Stimulated activated CD4-positive, alpha-beta T cell treated with anti-CD3 and anti-CD28 coated beads, Interleukin-15, amount 100 ng/mL, for 48 hours (primary cell): ENCODE data around the gene CREBBP.

Source experiments
- DNase-seq, 2 donors: peaks; one replicate each; pipeline ENCODE4 v3.0.0-alpha.2; 2020; ENCODE audit warnings: low read depth in 2 of 2

CREBBP gene

GRCh38 chr16:3736116-3736515, 144.4 kb downstream of the CREBBP start:
- no peak for DNase-seq

DNA sequence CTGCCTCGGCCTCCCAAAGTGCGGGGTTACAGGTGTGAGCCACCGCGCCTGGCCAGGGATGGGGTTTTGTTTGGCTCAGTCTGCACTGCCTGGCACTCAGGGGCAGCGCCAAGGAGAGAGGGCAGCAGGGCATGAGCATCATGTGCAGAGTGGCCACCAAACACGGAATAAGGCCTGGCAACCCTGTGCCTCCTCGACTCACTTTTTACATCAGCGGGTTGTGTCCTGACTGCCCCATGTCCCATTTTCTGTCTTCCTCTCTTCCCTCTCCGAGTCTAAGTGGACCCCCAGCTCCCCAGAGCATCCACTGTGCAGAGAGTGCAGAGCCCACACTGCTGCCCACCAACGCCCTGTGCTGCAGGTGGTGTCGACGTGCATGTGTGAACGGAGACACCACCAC, 145.0 kb downstream of the CREBBP start:
- no peak for DNase-seq

DNA sequence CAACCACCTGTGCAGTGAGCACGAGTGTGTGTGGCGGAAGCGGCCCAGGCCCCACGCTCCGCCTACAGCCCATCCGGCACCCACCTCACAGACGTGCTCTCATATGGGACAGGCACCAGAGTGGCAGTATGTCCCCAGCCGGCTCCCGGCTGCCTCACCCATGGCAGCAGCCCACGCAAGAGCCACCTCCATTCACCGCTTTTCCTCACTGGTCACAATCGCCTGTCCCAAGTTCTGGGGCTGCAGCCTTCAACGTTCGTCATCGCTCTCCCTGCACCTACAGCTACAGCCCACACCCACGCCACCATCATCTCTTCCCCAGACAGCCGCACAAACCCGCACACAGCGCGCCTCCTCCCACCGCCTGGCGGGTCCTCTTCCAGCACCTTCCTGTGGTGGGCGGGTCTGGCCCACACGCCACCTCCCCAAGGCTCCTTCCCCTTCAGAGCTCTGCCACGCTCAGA, 145.7 kb downstream of the CREBBP start:
- DNase-seq, result no peak

DNA sequence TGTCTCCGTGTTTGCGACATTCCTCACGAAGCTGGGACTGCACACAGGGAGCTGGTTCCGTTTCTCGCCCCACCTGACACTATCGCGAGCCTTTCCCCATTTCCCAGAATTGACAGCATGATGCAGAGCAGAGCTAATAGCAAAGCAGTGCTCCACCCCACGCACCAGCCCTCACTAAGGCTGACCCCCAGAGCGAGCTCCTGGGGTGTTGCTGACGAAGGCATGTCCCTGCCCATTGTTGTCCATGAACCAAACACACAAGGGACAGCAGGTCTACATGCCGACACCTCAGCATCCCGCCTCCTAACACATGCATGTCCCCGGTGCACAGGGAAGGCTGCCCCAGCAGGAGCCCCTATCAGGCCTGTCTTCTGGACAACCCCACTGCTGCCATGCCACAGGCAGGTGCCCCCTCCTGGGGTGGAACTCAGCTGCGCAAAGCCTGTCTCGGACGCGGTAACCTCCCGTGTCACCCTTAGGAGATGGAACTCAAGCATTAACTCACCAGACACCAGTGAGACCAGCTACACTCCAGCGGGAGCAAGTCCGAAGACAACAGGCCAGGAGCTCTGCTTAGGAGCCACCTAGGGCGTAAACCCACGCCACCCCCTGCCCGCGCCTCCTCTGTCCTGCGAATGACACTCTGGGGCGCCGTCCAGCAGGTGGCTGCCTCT, 146.3 kb downstream of the CREBBP start:
- no peak for DNase-seq

GRCh38 chr16:3732171-3732570, 148.3 kb downstream of the CREBBP start:
- no peak for DNase-seq

DNA sequence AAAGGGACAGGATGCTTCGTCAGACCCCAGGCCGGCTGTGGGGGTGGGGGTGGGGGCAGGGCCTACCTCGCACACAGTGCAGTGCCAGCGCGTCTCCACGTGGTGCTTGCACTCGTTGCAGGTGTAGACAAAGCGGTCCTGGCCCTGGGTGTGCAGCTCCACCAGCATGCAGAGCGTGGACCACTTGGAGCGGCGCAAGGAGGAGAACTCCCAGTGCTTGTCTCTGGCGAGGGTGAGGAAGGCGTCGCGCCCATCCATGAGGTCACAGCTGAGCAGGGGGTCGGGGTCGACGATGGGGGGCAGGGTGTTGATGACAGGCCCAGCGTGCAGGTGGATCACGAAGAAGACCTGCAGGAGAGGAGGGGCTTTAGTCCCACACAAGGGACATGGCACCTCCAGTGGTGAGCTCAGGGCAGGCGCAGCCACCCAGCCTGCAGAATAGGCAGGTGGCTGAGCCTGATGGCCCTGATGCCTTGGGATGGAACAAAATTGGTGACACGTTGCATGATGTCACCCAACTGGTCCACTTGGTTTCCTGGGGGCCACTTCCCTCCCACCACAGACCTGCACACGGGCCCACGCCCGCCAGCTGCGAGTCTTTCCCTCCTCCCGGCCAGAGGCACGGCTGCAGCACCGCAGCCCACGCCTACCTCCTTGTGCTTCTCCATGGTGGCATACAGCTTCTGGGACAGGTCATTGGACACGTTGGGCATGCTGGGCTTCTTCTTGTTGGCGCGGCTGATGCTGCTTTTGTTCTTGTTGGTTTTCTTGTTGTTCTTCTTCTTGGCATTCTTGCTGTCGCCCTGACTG, 149.2 kb downstream of the CREBBP start:
- no peak for DNase-seq

DNA sequence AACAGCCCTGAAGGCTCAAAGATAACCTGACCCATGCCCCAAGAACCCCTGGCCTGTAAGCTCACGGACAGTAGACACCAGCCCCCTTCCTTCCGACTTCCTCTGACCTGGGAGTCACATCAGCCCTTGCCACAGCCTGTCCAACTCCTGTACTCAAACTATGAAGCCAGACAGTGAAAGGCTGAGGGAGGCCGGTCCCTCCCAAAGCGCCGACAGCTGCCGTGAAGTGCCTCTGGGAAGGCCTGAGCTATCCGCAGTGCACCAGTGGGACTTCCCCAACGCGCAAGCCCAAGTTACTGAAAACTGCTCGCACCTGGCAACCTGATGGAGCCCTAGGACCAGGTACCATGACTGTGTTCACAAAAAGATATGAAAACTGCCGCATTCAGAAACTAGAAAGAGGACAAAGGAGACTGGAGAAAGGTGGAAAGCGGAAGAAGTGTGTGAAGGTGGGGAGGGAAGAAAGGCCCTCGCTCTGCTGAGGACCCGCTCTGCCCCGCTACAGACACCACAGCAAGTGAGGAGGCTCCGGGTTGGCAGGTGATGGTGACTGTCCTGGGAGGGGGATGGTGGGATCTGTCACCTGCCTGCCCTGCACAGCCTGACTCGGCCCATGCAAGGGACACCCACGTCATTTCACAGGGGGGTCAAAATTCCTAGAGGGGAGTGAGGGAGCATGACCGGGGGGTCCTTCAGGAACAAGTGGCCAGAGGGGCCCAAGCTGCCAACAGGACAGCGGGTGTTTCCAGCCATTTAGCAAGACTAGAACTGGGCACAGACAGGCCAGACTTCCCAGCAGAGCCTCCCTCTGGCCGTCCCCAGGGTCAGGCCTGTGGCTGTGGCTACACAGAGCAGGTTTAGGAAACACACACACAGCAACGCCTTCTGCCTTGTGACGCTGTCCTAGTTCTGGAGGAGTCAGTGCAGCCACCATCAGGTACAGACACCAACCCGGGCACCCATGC, 150.1 kb downstream of the CREBBP start:
- no peak for DNase-seq

DNA sequence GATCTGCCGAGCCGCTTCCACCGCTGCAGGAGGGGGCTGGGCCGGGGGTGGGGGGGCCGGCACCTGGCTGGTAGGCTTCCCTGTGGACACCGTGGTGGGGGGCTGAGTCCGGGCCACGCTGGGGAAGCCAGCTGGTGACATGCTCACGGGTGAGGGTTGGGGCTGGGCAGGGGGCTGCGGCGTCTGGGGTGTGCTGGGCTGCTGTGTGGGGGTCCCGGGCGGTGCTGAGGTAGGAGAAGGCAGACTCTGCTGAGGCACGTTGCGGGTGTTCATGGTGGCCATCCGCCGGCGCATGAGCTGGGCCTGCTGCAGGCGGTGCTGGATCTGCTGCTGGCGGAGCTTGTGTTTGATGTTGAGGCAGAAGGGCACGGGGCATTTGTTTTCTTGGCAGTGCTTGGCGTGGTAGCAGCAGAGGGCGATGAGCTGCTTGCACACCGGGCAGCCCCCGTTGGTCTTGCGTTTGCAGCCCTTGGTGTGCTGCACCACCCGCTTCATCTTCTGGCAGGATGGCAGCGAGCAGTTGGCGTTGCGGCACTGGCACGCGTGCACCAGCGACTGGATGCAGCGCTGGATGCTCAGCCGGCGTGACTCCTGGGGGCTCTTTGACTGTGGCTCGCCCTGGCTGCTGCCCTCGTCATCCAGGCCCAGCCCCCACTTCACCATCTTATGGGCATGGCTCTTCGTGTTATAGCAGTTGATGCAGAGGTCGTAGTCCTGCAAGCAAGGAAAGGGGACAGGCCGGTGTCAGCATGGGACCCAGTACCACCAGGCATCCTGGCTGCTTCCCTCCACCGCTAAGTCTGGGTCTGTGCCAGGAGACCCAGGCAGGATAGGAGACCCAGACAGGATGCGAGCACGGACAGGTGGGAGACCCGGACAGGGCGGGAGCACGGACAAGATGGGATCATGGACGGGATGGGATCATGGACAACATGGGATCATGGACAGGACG, 151.1 kb downstream of the CREBBP start:
- DNase-seq, result no peak

GRCh38 chr16:3728424-3729160, 151.9 kb downstream of the CREBBP start:
- no peak for DNase-seq

DNA sequence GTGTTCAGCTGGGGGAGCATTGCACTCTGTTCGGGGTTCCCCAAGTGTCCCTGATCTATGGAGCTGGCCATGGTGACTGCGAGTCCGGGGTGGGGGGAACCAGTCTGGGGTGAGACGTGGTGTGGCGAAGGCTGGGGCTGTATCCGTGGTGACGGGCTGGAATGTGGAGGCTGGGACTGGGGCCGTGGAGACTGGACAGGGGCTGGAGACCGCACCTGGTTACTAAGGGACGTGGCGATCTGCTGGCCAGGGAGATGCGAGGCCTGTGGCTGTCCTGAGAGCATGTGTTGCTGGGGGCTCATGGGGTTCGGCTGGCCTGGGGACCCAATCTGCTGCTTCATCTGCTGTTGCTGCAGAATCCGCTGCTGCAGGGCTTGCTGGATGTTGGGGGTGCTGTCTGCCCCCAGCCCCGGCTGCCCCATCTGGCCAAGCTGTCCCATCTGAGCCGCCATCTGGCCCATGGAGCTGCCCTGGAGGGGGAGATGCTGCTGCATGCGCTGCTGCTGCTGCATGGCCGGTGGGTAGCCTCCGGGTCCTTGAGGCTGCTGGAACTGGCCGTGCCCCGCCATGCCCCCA, 152.6 kb downstream of the CREBBP start:
- no peak for DNase-seq

GRCh38 chr16:3726021-3726687, 154.4 kb downstream of the CREBBP start:
- DNase-seq, result no peak

DNA sequence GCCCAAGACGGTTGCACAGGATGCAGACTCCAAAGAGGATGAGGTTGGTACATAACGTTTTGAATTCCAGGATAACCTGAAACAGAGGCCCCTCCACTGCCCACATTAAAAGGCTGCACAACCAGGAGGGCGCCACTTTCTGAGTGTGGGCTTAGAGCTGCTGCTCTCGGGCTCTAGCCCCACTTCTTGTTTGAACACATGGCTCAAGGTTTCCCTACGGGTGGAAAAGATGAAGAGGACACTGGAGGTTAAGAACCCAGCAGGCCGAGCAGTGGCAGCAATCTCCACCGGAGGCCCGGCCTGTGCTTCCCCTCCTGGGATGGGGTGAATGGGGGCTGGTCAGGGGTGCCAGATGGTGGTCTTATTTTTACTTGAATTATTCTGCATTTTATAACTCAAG, 155.2 kb downstream of the CREBBP start:
- no peak for DNase-seq

- no peak for DNase-seq
These were observed 158.0 kb downstream of the CREBBP start for GRCh38 chr16:3722508-3722907.

- no peak for DNase-seq
These were observed 160.1 kb downstream of the CREBBP start for GRCh38 chr16:3720418-3720817.

GRCh38 chr16:3718628-3719027, 161.9 kb downstream of the CREBBP start:
- DNase-seq, result no peak

DNA sequence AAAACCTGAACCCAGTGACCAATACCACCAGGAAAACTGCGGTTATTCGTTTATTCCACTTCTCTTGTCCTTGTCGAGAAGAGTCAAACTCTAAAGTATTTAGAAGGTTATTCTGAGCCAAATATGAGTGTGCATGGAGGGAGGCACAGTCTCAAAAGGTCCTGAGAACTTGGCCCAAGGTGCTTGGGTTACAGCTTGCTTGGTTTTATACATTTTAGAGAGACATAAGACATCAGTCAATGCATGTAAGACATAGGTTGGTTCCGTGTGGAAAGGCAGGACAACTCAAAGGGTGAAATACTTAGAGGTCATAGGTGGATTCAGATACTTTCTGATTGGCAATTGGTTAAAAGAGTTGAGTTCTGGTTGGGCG, 162.5 kb downstream of the CREBBP start:
- no peak for DNase-seq

- peak; percentile 87 to 89 for DNase-seq
These were observed 163.1 kb downstream of the CREBBP start, which contains the start of gene TRAP1 for GRCh38 chr16:3717235-3718018. Gene TRAP1, minus strand, starts transcription at chr16:3717524. Its CDS starts 16 bp downstream, at chr16:3717508.

DNA sequence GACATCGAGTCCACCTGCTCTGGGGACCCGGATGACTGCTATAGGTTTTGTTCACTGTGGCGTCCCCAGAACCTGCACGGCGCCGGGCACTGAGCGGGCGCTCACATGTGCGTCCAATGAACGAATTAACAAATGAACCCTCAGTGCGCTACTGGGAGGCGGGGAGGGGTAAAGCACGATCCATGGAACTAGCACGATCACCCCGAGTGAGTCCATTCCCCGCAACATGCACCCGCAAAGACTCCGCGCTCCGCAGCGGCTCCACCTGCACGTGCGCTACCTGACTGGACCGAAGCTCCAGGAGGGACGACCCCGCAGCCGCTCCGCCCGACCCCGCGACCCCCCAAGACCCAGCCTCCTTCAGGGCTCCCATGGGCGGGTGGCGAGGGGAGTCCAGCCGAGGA, 163.7 kb downstream of the CREBBP start:
- DNase-seq, result peak; percentile 15 to 24
